ENCODE results near the gene SEC24D.

DNA sequence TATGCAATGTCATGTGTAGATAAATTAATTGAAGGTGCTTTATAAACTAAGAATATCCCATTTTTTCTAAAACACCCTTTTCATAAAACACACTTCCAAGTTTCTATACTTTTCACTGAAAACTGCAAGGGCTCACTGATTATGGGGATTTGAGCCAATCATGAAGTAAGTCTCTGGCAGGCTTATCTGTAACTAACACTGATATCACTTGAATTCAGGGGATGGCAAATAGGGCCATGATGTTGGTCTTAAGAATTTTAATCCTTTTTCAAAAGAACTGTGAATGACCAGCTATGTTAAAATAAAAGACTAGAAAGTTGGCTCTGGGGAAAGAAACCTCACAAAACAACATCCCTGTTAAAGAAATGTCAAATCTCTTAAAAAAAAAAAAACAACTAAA, 13.0 kb upstream of the SEC24D start:
- TF ChIP-seq CTCF (IDR thresholded peaks at IDR 0.05) = no peak
- no peak for TF ChIP-seq POLR2AphosphoS5 (IDR thresholded peaks at IDR 0.05; ENCODE audit: low read depth, low read length)
- TF ChIP-seq SIN3A (IDR thresholded peaks at IDR 0.05; ENCODE audit: borderline replicate concordance, insufficient read depth, low read depth, low read length) = no peak

All from Panc1 (cell line).